ENCODE measurements around the gene ESRRG. TPM values are rescaled to one million over a fixed set of nuclear protein-coding genes. Genes with fewer than 3 reads are reported as not detected.

ESRRG gene
- total RNA-seq, 1 donor from 2014 or later = not detected

- no peak for DNase-seq (ENCODE audit: low read depth in 2 of 2)
Observed at GRCh38 chr1:216456682-216457081, 266.5 kb downstream of the ESRRG start.

- no peak for DNase-seq (ENCODE audit: low read depth in 2 of 2)
Observed at GRCh38 chr1:216453777-216454176, 269.5 kb downstream of the ESRRG start.
